Urothelium cell line (cell line): ENCODE data around the gene RGS9.
"Not testable (repeated sequence)": the region's sequence is repeated elsewhere in the genome, so short reads cannot be mapped to it uniquely, and the experiment has no call there.

Experiments used
- DNase-seq: peaks from one replicate; pipeline ENCODE4 v3.0.0; 2011; ENCODE audit warnings: low spot score, mixed read lengths
- FAIRE-seq: peaks from 2 replicates; lab custom pipeline; 2011; peaks lifted over from hg19 to GRCh38; lab: Jason Lieb, UNC

RGS9 gene

GRCh38 chr17:65137021-65137939 lies at the start of gene RGS9:
RGS9 (plus strand) TSS chr17:65137370; CDS start chr17:65137541, 171 bp downstream.
- FAIRE-seq: peak; percentile 87
- DNase-seq: peak; percentile 96

GRCh38 chr17:65088621-65089360 lies 48.4 kb upstream of the RGS9 start:
- FAIRE-seq: no peak
- DNase-seq: no peak

- FAIRE-seq (no peak), DNase-seq (no peak)
These were observed 44.9 kb upstream of the RGS9 start for GRCh38 chr17:65092262-65092661.

GRCh38 chr17:65092721-65093356 lies 44.3 kb upstream of the RGS9 start:
- not testable (repeated sequence) for FAIRE-seq, DNase-seq

- FAIRE-seq: no peak
These were observed 43.2 kb upstream of the RGS9 start for GRCh38 chr17:65093930-65094329.

GRCh38 chr17:65095465-65095864 lies 41.7 kb upstream of the RGS9 start:
- FAIRE-seq: no peak
- DNase-seq: no peak

More at GRCh38 chr17:65093930-65094329, 43.2 kb upstream of the RGS9 start:
- no peak for DNase-seq

GRCh38 chr17:65096382-65096781 lies 40.8 kb upstream of the RGS9 start:
- not testable (repeated sequence) for FAIRE-seq, DNase-seq

- no peak for FAIRE-seq
- DNase-seq: no peak
These were observed 40.1 kb upstream of the RGS9 start for GRCh38 chr17:65097110-65097509.

- FAIRE-seq (no peak), DNase-seq (no peak)
These were observed 37.7 kb upstream of the RGS9 start for GRCh38 chr17:65099475-65099874.

GRCh38 chr17:65099941-65100315 lies 37.2 kb upstream of the RGS9 start:
- FAIRE-seq: no peak
- DNase-seq: peak; percentile 65

GRCh38 chr17:65100316-65101140 lies 36.6 kb upstream of the RGS9 start:
- no peak for FAIRE-seq
- DNase-seq: peak; percentile 93

GRCh38 chr17:65101371-65101770 lies 35.8 kb upstream of the RGS9 start:
- no peak for DNase-seq
- no peak for FAIRE-seq

GRCh38 chr17:65102235-65102634 lies 34.9 kb upstream of the RGS9 start:
- no peak for DNase-seq
- no peak for FAIRE-seq

- DNase-seq: no peak
- no peak for FAIRE-seq
These were observed 34.4 kb upstream of the RGS9 start for GRCh38 chr17:65102788-65103187.

- FAIRE-seq (no peak), DNase-seq (no peak)
These were observed 33.7 kb upstream of the RGS9 start for GRCh38 chr17:65103431-65103830.

- no peak for DNase-seq
- no peak for FAIRE-seq
These were observed 33.3 kb upstream of the RGS9 start for GRCh38 chr17:65103896-65104295.

GRCh38 chr17:65104541-65104940 lies 32.6 kb upstream of the RGS9 start:
- FAIRE-seq (no peak), DNase-seq (no peak)

- DNase-seq (no peak), FAIRE-seq (no peak)
These were observed 32.2 kb upstream of the RGS9 start for GRCh38 chr17:65104973-65105372.

GRCh38 chr17:65108152-65108551 lies 29.0 kb upstream of the RGS9 start:
- no peak for DNase-seq
- FAIRE-seq: no peak

GRCh38 chr17:65109543-65109942 lies 27.6 kb upstream of the RGS9 start:
- no peak for FAIRE-seq
- no peak for DNase-seq
